T follicular helper cell (primary cell): ENCODE data around the gene ZNF514.

Experiments used
- DNase-seq: peaks from one replicate; pipeline ENCODE4 v3.0.0-alpha.2; 2020; ENCODE audit warnings: low read depth
- total RNA-seq, 2 experiments: gene quantifications; one replicate each; lab custom pipeline; 2026; lab: John Stamatoyannopoulos, UW

The ZNF514 gene
- total RNA-seq = 5.8 to 23.9 reads per million in 2 experiments

DNA sequence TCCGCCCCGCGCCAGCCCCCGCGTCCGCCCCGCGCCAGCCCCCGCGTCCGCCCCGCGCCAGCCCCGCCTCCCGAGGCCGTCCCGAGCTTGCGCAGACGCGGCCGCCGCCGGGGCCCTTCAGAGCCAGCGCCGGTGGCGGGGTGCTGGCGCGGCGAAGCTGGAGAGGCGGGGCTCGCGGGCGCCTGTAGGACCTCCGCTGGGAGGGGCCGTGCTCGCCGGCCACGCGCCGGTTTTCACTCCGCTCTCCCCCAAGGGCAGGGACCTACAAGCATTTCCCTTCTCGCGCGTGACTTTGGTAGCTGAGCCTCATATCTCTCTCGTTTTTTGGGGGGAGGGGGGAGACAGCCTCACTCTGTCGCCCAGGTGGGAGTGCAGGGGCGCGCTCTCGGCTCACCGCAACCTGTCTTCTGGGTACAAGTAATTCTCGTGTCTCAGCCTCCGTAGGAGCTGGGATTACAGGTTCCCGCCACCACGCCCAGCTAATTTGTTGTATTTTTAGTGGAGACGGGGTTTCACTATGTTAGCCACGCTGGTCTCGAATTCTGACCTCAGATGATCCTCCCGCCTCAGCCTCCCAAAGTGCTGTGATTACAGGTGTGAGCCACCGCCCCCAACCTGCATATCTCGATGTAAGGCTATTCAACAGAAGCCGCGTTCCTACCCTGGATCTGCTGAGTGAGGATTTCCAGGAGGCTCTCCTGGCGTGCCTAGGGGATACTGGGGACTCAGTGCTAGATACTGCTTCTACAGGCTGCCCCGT lies at the start of gene ZNF514:
ZNF514 (minus strand) TSS at position 159 of the 760 bp plus-strand sequence. CDS start 6,595 bp downstream, outside the sequence.
- DNase-seq = peak; percentile 66

DNA sequence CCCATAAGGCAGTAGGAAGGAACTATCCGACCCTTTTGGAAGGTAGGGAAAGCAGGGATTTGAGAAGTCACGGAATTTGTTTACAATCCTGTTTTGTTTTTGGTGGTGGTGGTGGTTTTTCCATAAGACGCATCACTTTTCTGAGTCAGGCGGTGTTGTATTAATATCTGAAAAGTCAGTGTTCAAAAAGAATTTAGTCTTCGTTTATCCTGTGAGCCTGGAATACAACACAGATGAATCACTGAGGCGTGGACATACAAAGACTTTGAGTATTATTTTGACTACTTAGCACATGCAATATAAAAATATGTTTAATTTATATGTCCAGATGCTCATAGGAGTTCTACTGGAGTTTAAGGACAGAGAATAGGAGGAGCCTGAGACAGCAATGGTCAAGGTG lies 48.5 kb upstream of the ZNF514 start:
- no peak for DNase-seq

DNA sequence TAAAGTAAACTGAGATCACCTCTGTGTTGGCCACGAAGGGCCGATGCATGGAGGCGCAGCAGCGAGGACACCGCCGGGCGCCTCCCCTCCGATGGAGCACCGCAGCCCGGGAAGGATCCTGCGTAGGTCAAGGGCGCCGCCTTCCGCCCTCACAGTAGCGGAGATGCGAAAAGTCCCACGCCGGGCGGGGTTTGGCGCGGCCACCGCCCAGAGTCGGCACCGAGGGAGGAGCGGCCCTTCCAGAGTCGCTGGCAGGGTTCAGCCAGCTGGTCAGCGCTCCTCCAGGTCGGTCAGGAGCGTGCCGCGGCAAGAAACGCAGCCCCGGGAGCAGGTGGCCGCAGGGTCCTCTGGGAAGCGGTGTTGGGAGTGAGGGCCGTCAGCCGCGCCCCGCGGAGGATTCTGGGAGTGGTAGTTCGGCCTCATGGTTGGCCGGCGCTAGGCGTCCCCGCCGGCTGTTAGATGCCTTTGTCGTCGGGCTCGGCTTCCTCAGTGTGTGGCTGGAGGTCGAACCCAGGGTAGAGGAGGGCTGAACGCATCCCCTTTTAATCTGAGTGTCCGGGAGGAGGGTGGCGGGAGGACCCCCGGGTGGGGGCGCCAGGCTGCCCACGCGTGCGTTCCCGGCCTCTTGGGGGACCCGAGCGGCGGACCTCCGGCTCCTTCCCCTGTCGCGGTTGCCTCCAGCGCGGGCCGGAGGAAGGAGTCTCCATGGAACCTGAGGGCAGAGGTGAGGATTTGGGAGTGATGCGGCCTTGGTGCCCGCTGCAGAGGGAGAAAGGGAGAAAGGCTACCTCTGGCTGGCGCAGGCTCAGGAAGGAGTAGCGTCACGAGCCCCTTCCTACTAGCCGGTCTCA lies 47.7 kb upstream of the ZNF514 start, which contains the start of gene ZNF892:
ZNF892 (plus strand) TSS at position 411 of the 851 bp plus-strand sequence; CDS start at position 706, 295 bp downstream.
- peak; percentile 58 for DNase-seq

DNA sequence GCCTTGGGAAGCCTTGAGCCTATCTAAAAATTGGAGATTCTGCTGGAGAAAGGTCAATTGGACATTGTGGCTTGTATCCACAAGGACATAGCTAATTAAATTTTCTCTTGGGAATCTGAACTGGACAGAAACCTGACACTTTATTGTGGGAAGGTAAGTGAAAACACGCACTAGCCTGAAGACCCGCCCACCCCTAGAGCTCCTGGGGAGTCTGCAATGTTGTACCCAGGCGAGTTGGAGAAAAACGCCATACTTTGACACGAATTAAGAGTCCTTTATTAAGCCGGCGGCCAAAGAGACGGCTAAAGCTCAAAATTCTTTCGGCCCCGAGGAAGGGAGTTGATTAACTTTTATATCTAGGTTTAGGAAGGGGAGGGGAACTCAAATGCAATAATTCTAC lies 46.4 kb upstream of the ZNF514 start:
- no peak for DNase-seq

DNA sequence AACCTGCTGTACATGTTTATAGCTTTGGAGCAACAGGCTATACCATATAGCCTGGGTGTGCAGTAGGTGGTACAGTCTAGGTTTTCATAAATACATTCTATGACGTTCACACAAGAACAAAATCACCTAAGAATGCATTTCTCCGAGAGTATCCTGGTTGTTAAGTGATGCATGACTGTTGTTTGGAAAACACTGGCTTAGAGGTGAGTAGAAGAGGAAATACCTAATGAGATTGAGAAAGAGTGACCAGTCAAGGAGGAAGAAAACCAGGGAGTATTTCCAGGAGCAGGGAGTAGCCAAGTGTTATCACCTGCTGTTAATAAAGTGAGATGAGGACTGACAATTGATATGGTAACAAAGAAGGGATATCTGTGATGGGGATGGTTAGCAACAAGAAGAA lies 44.7 kb upstream of the ZNF514 start:
- no peak for DNase-seq

DNA sequence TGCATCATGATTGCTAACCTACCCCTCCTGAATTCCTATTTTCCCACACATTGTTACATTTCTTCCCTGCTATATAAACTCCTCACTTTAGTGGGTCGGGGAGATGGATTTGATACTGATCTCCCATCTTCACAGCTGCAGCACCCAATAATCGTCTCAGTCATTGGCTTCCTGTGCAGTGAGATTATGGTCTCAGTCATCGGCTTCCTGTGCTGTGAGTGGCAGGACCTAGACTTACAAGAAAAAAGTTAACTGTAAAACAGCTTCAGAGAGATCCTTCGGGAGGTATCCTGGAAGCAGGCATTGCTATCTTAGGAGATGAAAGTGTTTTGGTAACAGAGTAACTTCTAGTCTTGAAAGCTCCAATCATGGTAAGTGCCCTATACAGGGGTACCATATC lies 44.3 kb upstream of the ZNF514 start:
- no peak for DNase-seq

DNA sequence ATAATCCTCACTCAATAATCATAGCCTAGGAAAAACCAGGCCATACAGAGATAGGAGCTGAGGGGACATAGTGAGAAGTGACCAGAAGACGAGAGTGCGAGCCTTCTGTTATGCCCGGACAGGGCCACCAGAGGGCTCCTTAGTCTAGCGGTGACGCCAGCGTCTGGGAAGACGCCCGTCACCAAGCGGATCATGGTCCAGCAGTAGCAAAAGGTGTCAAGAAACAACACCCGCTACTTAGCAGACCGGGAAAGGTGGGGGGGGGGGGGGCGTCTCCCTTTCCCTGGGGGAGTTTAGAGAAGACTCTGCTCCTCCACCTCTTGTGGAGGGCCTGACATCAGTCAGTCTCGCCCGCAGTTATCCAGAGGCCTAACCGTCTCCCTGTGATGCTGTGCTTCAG lies 33.3 kb upstream of the ZNF514 start:
- peak; percentile 5 for DNase-seq

DNA sequence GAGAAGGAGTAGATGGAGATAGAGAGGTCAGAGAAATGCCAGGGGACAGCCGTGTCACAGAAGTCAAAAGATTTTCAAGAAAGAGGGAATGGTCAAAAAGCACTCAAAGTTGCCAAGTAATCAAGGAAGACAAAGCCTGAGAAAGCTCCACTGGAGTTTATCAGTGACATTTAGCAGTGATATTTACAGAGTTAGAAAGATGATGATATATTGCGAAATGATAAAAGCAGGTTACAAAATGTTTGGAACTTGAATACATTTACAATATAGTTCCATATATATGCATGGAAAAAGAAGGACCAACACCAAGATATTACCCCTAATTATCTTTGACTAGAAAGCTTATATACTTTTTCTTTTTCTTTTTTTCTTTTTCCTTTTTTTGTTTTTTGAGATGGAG lies 26.3 kb upstream of the ZNF514 start:
- DNase-seq = no peak

DNA sequence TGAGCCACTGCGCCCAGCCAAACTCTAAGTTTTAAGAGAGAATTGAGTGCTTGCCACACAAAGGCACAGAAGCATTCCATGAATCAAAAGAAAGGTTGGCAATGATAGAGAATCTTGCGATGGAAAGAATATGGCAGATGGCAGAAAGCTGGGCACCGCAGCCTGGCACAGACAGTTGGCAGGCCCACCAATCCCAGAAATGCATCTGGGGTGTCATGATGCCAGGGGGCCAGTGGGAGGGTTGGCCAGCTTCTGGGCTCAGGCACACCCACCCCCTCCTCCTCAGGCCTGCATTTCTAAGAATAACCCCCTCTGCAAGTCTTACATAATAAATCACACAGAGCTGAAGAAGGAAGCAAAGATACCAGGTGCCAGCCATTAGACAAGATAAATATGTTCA lies 25.5 kb upstream of the ZNF514 start:
- DNase-seq = no peak

DNA sequence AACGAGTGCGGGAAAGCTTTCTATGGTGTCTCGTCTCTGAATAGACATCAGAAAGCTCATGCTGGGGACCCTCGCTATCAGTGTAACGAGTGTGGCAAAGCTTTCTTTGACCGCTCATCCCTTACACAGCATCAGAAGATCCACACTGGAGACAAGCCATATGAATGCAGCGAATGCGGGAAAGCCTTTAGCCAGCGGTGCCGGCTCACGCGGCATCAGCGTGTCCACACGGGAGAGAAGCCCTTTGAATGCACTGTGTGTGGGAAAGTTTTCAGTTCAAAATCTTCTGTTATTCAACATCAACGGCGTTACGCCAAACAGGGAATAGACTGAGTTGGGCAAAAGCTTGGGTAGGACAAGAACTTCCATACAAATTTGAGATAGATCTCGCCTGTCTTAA lies 22.1 kb upstream of the ZNF514 start:
- no peak for DNase-seq

DNA sequence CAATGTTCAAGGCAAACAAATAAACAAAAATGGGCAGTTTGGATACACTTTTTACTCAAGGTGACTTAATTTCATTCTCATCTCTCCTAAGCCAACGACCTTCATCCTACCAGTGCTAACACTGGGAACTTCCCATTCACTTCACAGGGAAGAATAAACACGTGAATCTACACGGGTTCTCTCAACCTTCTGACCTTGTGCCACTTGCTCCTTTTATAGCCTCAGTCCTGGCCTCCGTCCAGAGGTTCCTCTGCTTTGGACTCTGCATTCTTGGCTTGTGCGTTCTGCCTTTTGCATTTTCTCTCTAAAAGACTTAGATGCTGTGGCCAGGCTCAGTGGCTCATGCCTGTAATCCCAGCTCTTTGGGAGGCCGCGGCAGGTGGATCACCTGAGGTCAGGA lies 19.8 kb upstream of the ZNF514 start:
- no peak for DNase-seq

DNA sequence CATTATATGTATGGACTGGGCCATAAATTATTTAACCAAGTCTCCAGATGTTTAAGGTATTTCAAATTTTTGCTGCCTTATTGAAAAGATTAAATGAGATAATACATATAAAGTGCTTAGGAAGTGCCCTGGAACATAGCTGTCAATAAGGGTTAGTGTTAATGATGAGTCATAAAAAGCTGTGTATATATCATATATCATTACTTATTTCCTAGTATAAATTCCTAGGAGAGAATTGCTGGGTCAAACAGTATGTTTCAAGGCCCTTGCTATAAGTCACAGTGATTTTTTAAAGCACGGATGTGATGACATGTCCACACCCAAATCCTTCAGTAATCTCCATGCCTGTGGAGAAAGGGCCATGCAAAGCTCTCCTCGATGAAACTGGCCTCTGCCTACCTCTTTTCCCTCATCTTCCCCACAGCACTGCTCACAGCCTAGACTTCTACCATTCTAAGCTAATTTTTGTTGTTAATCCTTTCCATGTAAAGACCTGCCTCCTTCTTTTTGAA lies 14.4 kb upstream of the ZNF514 start:
- DNase-seq = no peak

DNA sequence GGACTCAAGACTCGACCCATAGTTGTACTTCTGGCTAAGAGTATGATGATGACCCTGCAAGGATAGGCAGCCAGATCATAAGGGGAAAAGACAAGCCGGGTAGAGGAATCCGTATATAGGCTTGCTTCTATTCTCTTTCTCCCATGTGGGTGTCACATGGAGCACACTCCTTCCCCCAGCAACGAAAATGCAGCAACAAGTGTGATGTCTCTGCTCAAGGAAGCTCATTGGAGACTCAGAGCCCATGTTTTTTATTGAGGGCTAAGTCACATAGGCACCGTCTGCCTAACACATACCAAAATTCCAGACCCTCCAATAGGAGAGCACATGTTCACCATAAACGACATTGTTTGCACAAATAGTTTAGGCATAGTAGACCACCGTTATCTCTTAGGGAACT lies 12.3 kb upstream of the ZNF514 start:
- no peak for DNase-seq

DNA sequence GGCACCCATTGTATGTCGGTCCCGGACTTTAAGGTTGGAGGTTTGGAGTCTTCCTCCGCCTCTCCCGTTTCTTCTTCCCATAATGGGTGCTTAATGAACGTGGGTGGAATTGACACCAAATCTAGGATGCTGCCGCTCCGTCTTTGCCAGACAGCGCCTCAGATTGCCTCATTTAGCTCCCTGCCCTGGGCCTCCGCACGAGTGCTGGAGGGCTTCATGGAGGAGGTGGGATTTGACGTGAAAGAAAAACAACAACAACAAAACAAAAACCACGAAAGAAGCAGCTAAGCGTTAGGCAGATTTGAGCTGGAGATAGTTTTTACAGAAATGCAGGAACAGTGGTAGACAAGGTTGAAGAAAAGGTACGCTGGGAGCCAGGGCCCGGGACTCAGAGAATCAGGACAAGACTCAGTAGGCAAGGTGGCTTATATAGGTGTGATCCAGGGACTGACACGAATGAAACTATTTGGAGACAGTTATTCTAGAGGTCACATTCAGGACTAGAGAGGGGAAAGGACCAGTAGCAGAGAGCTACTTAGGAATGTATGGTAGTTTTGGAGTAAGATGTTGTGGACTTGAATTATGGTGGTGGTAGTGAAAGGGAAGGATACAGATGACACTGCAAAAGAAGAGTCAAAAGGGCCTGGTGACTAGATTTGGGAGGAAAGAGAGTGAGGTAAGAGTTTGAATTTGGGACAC lies 6.6 kb upstream of the ZNF514 start:
- no peak for DNase-seq

DNA sequence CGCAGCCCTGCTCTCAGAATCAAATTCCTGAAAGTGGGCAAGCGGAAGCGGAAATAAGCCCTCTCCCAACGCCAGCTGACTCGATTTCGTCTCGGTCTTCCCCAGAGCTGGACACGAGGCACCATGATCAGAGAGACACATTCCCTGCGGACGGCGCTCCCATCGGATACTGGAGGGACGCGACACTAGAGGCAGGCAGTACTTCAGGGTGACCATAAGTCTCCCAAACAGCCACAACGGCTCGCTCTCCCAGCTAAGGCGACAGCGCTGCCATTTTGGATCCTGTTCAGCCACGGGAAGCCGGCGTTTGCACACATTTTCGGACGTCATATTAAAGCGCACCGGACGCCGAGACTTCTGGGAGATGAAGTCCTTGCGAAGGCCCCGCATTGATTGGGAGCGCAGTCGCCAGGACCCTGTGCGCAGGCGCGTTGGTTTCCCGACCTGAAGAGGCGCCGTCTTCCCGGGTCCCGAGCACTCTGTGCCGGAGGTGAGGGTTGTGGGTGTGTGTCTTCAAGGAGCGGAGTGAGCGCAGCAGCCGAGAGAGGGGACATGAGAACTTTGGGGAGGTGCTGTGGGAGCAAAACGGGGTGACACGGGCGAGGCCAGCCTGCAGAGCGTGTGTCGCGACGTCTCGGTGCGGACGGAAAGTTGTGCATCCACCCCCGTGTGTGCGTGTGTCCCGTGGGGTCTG lies 5.9 kb upstream of the ZNF514 start, which contains the start of gene ZNF2:
ZNF2 (plus strand) TSS at position 439 of the 694 bp plus-strand sequence. CDS start 10,418 bp downstream, outside the sequence.
- peak; percentile 98 for DNase-seq

DNA sequence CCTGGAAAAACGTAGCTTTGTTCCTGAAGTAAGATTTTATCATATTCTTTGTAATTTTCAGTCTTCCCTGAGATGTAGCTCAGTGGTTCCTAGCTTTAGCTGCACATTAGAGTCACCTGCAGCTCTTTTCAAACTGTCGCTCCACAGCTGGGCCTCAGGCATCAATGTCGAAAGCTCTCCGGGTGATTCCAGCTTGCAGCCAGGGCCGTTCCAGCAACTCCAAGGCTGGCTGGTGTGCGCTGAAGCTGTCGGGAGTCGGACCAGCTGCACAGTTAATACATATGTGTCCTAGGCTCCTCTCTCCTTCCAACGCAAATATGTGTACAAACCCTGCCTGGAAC lies 5.4 kb upstream of the ZNF514 start:
- DNase-seq = no peak

DNA sequence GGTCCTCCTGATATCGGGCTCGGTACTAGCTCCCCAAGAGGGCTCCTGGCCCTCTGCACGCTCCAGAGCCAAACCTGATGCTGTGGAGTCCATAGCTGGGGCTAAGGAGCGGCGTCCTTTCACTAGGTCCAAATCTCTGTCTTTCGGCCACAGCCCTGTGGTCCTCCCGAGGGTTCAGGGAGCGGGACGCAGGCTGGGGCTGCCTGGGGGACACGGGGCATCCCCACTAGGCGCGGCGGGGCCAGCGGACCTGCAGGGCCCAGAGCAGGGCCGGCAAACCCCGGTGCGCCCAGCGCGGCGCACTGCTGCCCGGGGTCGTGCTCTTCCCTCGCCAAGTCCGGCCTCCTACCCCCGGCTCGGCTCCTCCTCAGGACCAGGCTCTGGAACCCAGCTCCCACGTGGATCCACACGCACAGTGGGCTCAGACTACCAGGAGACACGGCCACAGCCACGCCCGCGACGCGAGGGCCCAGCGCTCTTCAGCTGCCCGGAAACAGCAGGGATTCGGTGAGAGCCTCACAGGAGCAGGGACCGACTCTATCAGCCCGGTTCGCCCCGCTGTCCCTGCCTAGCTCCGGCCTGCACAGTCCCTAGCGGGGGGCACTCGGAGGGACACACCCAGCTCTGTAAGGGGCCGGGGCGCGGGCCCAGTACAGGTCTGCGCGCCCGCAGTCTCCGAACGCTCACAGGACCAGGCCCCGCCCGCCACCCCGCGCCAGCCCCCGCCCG lies 593 bp downstream of the ZNF514 start:
- no peak for DNase-seq

DNA sequence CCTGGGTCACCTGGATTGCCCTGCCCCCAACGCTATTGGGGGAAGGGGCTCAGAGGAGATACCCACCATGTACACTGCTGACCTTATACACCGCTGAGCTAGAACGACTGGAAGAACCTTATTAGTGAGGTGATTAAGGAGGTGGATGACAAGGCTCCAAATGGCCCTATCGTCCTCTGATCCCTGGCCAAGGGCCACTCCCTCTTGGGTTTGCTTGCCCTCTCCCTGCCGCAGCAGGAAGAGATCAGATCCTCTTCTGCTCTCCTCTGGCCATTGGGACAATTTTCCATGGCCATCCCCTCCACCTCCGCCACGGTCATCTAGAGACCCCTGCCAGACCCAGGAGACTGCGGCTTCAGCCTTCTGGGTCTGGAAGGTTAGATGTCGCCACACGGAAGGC lies 1.2 kb downstream of the ZNF514 start:
- DNase-seq = no peak

DNA sequence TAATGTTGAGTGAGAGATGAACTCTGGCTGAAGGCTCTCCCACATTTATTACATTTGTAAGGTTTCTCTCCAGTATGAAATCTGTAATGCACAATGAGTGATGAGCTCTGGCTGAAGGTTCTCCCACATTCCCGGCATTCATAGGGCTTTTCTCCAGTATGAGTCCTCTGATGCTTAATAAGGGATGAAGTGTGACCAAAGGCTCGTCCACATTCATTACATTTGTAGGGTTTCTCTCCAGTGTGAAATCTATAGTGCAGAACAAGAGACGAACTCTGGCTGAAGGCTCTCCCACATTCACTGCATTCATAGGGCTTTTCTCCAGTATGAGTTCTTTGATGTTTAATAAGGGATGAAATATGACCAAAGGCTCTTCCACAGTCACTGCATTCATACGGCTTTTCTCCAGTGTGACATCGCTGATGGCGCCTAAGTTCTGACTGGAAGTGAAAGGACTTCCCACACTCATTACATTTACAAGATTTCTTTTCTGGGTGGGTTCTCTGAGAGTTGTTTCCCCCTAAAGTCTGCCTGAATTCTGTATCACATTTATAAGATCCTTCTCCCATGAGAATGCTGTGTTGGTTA lies 10.2 kb downstream of the ZNF514 start:
- DNase-seq = no peak

DNA sequence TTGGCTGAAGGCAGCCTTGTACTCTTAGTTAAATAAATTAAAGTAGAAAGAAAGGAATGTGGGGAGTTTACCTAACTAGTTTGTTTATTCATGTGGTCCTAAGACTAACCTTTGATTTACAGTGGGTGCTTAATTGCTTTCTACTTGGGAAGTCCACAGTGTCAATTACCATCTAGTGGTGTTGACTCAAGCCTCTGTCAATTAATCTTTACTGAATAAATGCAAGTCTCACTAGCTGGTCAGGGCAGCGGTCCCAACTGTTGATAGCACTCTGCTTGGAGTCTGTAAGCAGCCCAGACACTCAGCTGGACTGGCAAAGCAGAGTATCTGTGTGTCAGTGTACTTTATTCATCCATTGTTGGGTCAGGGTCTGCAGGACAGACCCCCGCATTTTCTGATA lies 15.8 kb downstream of the ZNF514 start:
- DNase-seq = no peak
